GM21786 (cell line): Measurements from ENCODE around the gene PAGR1.
"Not testable (repeated sequence)": the region's sequence is repeated elsewhere in the genome, so short reads cannot be mapped to it uniquely, and the experiment has no call there.

Experiments used
- ATAC-seq: cut with Tn5 transposase; IDR thresholded peaks from one replicate; pipeline ENCODE4 v1.9.1; 2021; ENCODE audit not compliant: unreplicated experiment

PAGR1 gene

DNA sequence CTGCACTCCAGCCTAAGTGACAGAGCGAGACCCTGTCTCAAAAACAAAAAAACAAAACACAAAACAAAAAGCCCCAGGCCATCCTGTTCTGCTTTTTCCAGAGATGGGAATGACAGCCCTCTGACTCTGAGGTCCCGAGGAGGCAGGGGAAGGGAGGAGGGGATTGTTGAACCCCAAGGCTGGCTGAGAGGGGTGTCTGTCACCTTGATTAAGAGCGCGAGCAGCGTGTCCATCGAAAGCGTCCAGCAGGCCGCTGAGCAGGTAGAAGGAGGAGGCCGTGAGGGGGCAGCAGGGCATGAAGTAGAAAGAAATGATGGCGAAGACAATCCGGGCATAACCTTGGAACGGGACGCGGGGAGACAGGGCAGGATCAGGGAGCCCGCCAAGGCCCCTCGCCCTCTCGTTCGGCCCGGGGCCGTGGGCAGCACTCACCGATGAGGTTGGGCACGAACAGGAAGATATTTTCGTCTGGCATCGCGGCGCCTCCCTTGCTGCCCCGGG, 46.5 kb downstream of the PAGR1 start:
- no peak for ATAC-seq

DNA sequence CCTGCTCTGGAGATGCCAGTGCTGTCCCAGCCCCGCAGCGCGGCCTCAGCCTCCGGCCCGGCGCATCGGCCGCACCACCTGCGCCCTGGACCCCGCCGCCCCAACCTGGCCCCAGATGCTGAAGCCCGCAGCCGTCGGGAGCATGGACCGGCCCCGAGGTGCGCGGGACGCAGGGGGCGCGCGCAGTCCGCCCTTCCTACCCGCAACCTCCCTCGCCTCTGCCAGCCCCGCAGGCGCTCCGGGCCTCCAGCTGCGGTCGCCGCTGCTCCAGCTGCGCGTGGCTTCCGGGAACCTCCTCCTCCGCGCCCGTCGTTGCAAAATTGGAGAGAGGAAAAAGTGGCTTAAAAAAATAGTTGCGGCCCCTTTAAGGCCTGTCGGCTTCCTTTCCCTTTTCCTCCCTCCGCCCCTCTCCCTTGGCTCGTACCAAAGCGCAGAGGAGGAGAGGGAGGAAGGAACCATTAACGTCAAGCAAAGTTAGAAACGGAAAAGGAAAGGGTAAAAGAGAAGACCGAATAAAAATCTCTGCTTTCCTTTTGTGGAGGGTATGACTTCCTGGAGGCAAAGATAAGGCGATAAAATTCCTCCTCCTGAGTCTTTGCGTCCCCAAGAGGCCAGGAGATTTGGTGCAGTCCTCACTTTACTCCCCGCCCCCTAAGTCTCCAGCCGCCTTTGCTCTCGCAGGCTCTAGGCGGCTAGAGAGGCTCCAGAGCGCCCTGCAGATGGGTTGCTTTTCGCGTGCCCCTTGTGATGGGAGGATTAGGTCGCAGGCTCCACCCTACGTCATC, 47.1 kb downstream of the PAGR1 start, which contains the start of gene CDIPT:
Gene CDIPT (minus strand): TSS at position 343 of the 785 bp plus-strand sequence. CDS start 369 bp downstream, outside the sequence.
- peak; percentile 90 for ATAC-seq

DNA sequence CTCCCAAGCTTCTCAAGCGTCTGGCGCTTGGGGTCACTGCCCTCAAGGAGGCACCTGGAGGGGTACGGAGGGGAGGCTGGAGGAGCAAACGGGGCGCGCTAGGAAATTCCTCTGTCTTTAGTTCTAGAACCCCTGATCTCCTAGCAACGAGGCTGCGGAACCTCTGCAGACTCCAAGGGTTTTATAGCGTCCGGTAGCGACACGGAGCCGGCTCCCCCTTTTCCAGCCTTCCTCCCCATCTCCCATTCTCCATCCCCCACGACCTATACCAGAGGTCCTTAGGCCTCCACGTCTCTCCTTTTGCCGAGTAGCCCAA, 47.7 kb downstream of the PAGR1 start:
- ATAC-seq = no peak

DNA sequence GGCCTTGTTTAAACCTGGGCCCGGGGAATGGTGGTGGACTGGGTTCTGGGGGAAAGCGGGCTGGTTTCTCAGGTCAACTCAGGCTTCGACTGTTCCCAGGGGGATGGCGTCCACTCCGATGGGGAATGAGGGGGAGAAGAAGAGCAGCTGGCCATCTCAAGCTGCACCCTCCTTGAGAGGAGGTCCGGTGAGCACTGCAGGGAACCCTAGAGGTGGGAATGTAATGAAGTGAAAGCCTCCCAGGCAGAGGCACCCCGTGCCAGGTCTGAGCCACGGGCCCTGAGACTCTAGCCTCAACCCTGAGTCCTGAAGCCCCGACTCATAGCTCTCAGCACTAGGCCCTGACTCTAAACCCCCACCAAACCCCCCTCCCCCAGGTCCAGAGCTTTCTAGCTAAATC, 48.3 kb downstream of the PAGR1 start:
- no peak for ATAC-seq

DNA sequence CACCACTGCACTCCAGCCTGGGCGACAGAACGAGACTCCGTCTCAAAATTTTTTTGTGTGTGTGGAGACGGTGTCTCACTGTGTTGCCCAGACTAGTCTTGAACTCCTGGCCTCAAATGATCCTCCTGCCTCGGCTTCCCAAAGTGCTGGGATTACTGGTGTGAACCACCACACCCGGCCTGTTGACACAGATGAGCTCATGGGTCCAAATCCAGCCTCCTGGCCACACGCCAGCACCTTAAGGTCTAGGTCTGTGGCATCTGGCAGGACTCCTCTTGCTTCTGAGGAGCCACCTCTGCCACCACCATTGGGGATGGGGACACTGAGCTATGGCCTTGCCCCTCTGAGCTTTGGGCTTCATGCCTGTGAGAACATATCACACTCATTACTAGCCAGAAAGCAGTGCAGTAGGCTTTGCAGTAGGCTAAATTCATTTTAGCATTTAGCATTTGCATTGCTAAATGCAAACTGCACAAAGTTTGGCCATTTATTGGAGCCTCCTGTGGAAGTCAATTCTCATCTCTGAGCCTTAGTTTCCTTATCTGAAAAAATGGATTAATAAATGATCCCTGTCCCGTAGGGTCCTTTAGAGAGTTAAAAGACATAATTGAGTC, 52.6 kb downstream of the PAGR1 start:
- no peak for ATAC-seq

DNA sequence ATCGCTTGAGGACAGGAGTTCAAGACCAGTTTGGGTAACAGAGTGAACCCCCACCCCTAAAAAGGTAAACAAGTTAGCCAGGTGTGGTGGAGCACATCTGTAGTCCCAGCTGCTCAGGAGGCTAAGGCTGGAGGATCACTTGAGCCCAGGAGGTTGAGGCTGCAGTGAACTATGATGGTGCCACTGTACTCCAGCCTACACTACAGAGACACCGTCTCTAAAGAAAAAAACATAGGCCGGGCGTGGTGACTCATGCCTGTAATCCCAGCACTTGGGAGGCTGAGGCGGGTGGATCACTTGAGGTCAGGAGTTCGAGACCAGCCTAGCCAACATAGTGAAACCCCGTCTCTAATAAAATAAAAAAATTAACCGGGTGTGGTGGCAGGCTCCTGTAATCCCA, 53.1 kb downstream of the PAGR1 start:
- ATAC-seq = not testable (repeated sequence)
